Activated CD8-positive, alpha-beta T cell treated with anti-CD3 and anti-CD28 coated beads, Interleukin-2, amount 10 ng/mL, durations not matched to agents 7 days and 5 days (primary cell): Measurements from ENCODE around the gene ATP11B. TPM values are rescaled to one million over a fixed set of nuclear protein-coding genes. Genes with fewer than 3 reads are reported as not detected.

Source experiments
- ATAC-seq: fragments of 150-1000 bp; cut with Tn5 transposase; one replicate; pipeline ENCODE4 v1.10.0; 2021; ENCODE audit warnings: moderate library complexity
- CTCF ChIA-PET: fragments of 350-600 bp; sonication (Branson Sonifier 250); formaldehyde crosslinking; loops from one replicate; lab custom pipeline; 2021; ENCODE audit warnings: antibody characterized with exemption; lab: Charles Lee
- POLR2A ChIA-PET: fragments of 350-600 bp; sonication (Branson Sonifier 250); formaldehyde crosslinking; loops from one replicate; lab custom pipeline; 2021; ENCODE audit warnings: antibody characterized with exemption; lab: Charles Lee
- DNase-seq: peaks from one replicate; pipeline ENCODE4 v3.0.0-alpha.2; 2020
- H3K27ac Mint-ChIP-seq: one replicate; pipeline ENCODE4 v1.8.0; 2021; ENCODE audit warnings: mild to moderate bottlenecking, mixed read lengths
- H3K27me3 Mint-ChIP-seq: one replicate; pipeline ENCODE4 v1.8.0; 2021; ENCODE audit warnings: low read depth, mixed read lengths
- H3K36me3 Mint-ChIP-seq: one replicate; pipeline ENCODE4 v1.8.0; 2021; ENCODE audit warnings: low read depth, mixed read lengths
- H3K4me1 Mint-ChIP-seq: one replicate; pipeline ENCODE4 v1.8.0; 2021; ENCODE audit warnings: low read depth, mixed read lengths
- H3K4me3 Mint-ChIP-seq: one replicate; pipeline ENCODE4 v1.8.0; 2021; ENCODE audit warnings: mild to moderate bottlenecking, mixed read lengths
- H3K9me3 Mint-ChIP-seq: one replicate; pipeline ENCODE4 v1.8.0; 2022; ENCODE audit warnings: mixed read lengths; ENCODE audit not compliant: insufficient read depth
- total RNA-seq, 2 experiments: library from RNA; stranded (reverse); gene quantifications; one replicate each; pipeline ENCODE4 v1.2.3, GENCODE V29; 2021

ATP11B gene
- total RNA-seq, 2 experiments from 2014 or later = 124 to 125 TPM

- Mint-ChIP-seq H3K27ac (no peak overlapping the region), H3K36me3 (peaks cover 31% of the 10 kb centered on the region), H3K9me3 (no peaks in the 10 kb centered on the region), H3K4me1 (peaks cover 29% of the 10 kb centered on the region), H3K4me3 (no peak overlapping the region), H3K27me3 (no peaks in the 10 kb centered on the region)
- ATAC-seq = no peak
- CTCF ChIA-PET = no interaction called here
- no peak for DNase-seq
- POLR2A ChIA-PET = no interaction called here
Observed at GRCh38 chr3:182940266-182940808, 147.0 kb downstream of the ATP11B start.

- Mint-ChIP-seq H3K27ac (no peak overlapping the region), H3K9me3 (no peaks in the 10 kb centered on the region), H3K36me3 (peaks cover 42% of the 10 kb centered on the region), H3K4me3 (no peak overlapping the region), H3K4me1 (peaks cover 29% of the 10 kb centered on the region), H3K27me3 (no peaks in the 10 kb centered on the region)
- ATAC-seq (no peak), DNase-seq (no peak)
- ChIA-PET POLR2A (no interaction called here), CTCF (no interaction called here)
Observed at GRCh38 chr3:182941719-182942118, 148.4 kb downstream of the ATP11B start.

GRCh38 chr3:182947888-182948287, 154.6 kb downstream of the ATP11B start:
- POLR2A ChIA-PET = interaction anchor here (0.6 kb wide), 1 partner anchor 103 kb away, joined by 3 read pairs; no protein-coding TSS in a partner anchor
- Mint-ChIP-seq H3K27me3 (no peaks in the 10 kb centered on the region), H3K4me1 (no peaks in the 10 kb centered on the region), H3K4me3 (no peak overlapping the region), H3K27ac (no peak overlapping the region), H3K36me3 (peaks cover 48% of the 10 kb centered on the region), H3K9me3 (no peaks in the 10 kb centered on the region)
- ATAC-seq (peak; percentile 69), DNase-seq (peak; percentile 29)
- CTCF ChIA-PET = interaction anchor here (0.7 kb wide), 2 partner anchors 108 to 233 kb away, joined by 3 read pairs; no protein-coding TSS in a partner anchor

- H3K27me3 Mint-ChIP-seq = no peaks in the 10 kb centered on the region
- no peak overlapping the region for H3K27ac Mint-ChIP-seq
- ChIA-PET CTCF (no interaction called here), POLR2A (interaction anchor here (0.6 kb wide), 1 partner anchor 103 kb away, joined by 3 read pairs; no protein-coding TSS in a partner anchor)
- H3K4me3 Mint-ChIP-seq = no peak overlapping the region
- ATAC-seq = no peak
- peaks cover 50% of the 10 kb centered on the region for H3K36me3 Mint-ChIP-seq
- H3K9me3 Mint-ChIP-seq = no peaks in the 10 kb centered on the region
- no peaks in the 10 kb centered on the region for H3K4me1 Mint-ChIP-seq
- DNase-seq = no peak
Observed at GRCh38 chr3:182948305-182948704, 155.0 kb downstream of the ATP11B start.

- ATAC-seq (no peak), DNase-seq (no peak)
- Mint-ChIP-seq H3K36me3 (peaks cover 51% of the 10 kb centered on the region), H3K4me1 (no peaks in the 10 kb centered on the region), H3K4me3 (no peak overlapping the region), H3K27ac (no peak overlapping the region), H3K27me3 (no peaks in the 10 kb centered on the region), H3K9me3 (no peaks in the 10 kb centered on the region)
- ChIA-PET CTCF (interaction anchor here (1.8 kb wide), 1 partner anchor 40 kb away, joined by 4 read pairs; no protein-coding TSS in a partner anchor), POLR2A (no interaction called here)
Observed at GRCh38 chr3:182949688-182950087, 156.4 kb downstream of the ATP11B start.

GRCh38 chr3:182954553-182955235, 161.4 kb downstream of the ATP11B start:
- ATAC-seq = no peak
- DNase-seq = no peak
- H3K36me3 Mint-ChIP-seq = peaks cover 52% of the 10 kb centered on the region
- no peak overlapping the region for H3K27ac Mint-ChIP-seq
- no peak overlapping the region for H3K4me3 Mint-ChIP-seq
- H3K4me1 Mint-ChIP-seq = peaks cover 6% of the 10 kb centered on the region
- POLR2A ChIA-PET = no interaction called here
- CTCF ChIA-PET = no interaction called here
- no peaks in the 10 kb centered on the region for H3K27me3 Mint-ChIP-seq
- H3K9me3 Mint-ChIP-seq = no peaks in the 10 kb centered on the region

GRCh38 chr3:182957226-182957625, 163.9 kb downstream of the ATP11B start:
- H3K4me3 Mint-ChIP-seq = no peak overlapping the region
- CTCF ChIA-PET = no interaction called here
- H3K27ac Mint-ChIP-seq = no peak overlapping the region
- peaks cover 18% of the 10 kb centered on the region for H3K4me1 Mint-ChIP-seq
- POLR2A ChIA-PET = no interaction called here
- peaks cover 55% of the 10 kb centered on the region for H3K36me3 Mint-ChIP-seq
- H3K27me3 Mint-ChIP-seq = no peaks in the 10 kb centered on the region
- DNase-seq = no peak
- no peak for ATAC-seq
- no peaks in the 10 kb centered on the region for H3K9me3 Mint-ChIP-seq

GRCh38 chr3:182957676-182958266, 164.5 kb downstream of the ATP11B start:
- Mint-ChIP-seq H3K4me3 (no peak overlapping the region), H3K4me1 (peaks cover 22% of the 10 kb centered on the region), H3K27me3 (no peaks in the 10 kb centered on the region), H3K27ac (no peak overlapping the region), H3K9me3 (no peaks in the 10 kb centered on the region), H3K36me3 (peaks cover 53% of the 10 kb centered on the region)
- ATAC-seq (no peak), DNase-seq (no peak)
- POLR2A ChIA-PET = no interaction called here
- CTCF ChIA-PET = no interaction called here

GRCh38 chr3:182959474-182960350, 166.4 kb downstream of the ATP11B start:
- ChIA-PET CTCF (no interaction called here), POLR2A (no interaction called here)
- peaks cover 27% of the 10 kb centered on the region for H3K4me1 Mint-ChIP-seq
- H3K9me3 Mint-ChIP-seq = no peaks in the 10 kb centered on the region
- no peak overlapping the region for H3K27ac Mint-ChIP-seq
- no peaks in the 10 kb centered on the region for H3K27me3 Mint-ChIP-seq
- peaks cover 50% of the 10 kb centered on the region for H3K36me3 Mint-ChIP-seq
- ATAC-seq = no peak
- no peak overlapping the region for H3K4me3 Mint-ChIP-seq
- no peak for DNase-seq

GRCh38 chr3:182962166-182962565, 168.9 kb downstream of the ATP11B start:
- Mint-ChIP-seq H3K27ac (peak overlapping the region; percentile 25), H3K4me1 (peaks cover 43% of the 10 kb centered on the region), H3K4me3 (no peak overlapping the region), H3K9me3 (no peaks in the 10 kb centered on the region), H3K36me3 (peaks cover 51% of the 10 kb centered on the region), H3K27me3 (no peaks in the 10 kb centered on the region)
- DNase-seq (no peak), ATAC-seq (no peak)
- POLR2A ChIA-PET = no interaction called here
- CTCF ChIA-PET = interaction anchor here (0.7 to 1.3 kb wide), 3 partner anchors 17 to 124 kb away, joined by 3 read pairs; no protein-coding TSS in a partner anchor

- H3K27ac Mint-ChIP-seq = no peak overlapping the region
- DNase-seq (no peak), ATAC-seq (no peak)
- peaks cover 59% of the 10 kb centered on the region for H3K4me1 Mint-ChIP-seq
- no peak overlapping the region for H3K4me3 Mint-ChIP-seq
- POLR2A ChIA-PET = no interaction called here
- H3K9me3 Mint-ChIP-seq = no peaks in the 10 kb centered on the region
- CTCF ChIA-PET = no interaction called here
- no peaks in the 10 kb centered on the region for H3K27me3 Mint-ChIP-seq
- H3K36me3 Mint-ChIP-seq = peaks cover 62% of the 10 kb centered on the region
Observed at GRCh38 chr3:182964179-182964578, 170.9 kb downstream of the ATP11B start.
